GM18519 (cell line): Measurements from ENCODE around the gene ZNF292.
A peak's percentile ranks its signal among the peaks of the same experiment; 100 is the strongest.
"Not testable (repeated sequence)": the region's sequence is repeated elsewhere in the genome, so short reads cannot be mapped to it uniquely, and the experiment has no call there.

ENCODE experiments used
- ATAC-seq: cut with Tn5 transposase; IDR thresholded peaks from one replicate; pipeline ENCODE4 v1.9.1; 2021; ENCODE audit warnings: mild to moderate bottlenecking, moderate library complexity; ENCODE audit not compliant: unreplicated experiment, low FRiP score

The ZNF292 gene

DNA sequence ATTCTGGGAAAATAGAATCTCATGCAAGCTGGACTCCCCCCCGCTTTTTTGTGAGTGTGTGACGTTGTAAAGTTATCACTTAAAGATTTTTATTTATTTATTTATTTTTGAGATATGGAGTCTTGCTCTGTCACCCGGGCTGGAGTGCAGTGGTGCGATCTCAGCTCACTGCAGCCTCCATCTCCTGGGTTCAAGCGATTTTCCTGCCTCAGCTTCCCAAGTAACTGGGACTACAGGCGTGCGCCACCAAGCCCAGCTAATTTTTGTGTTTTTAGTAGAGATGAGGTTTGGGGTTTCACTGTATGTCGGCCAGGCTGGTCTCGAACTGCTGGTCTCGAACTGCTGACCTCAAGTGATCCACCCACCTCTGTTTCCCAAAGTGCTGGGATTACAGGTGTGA lies 2.2 kb downstream of the ZNF292 start:
- ATAC-seq, result not testable (repeated sequence)

GRCh38 chr6:87161299-87161698 lies 5.9 kb downstream of the ZNF292 start:
- ATAC-seq, result no peak

DNA sequence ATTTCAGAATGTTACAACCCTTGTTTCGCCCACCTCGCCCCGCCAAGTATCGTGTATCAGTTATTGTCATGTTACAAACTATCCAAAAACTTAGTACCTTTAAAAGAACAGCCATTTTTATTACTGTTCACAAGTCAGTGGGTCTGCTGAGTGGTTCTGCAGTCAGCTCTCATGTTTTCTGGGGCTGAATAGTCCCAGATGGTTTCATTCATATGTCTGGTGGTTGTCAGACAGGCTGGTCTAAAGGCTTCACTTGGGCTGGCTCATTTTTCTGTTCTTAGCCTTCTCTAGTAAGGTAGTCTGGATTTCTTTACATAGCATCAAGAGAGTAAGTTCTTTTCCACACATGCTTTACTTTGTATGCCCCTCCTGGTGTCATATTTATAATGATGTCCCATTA lies 8.6 kb downstream of the ZNF292 start:
- no peak for ATAC-seq

GRCh38 chr6:87164506-87164905 lies 9.1 kb downstream of the ZNF292 start:
- ATAC-seq, result no peak

GRCh38 chr6:87165185-87165584 lies 9.8 kb downstream of the ZNF292 start:
- no peak for ATAC-seq

DNA sequence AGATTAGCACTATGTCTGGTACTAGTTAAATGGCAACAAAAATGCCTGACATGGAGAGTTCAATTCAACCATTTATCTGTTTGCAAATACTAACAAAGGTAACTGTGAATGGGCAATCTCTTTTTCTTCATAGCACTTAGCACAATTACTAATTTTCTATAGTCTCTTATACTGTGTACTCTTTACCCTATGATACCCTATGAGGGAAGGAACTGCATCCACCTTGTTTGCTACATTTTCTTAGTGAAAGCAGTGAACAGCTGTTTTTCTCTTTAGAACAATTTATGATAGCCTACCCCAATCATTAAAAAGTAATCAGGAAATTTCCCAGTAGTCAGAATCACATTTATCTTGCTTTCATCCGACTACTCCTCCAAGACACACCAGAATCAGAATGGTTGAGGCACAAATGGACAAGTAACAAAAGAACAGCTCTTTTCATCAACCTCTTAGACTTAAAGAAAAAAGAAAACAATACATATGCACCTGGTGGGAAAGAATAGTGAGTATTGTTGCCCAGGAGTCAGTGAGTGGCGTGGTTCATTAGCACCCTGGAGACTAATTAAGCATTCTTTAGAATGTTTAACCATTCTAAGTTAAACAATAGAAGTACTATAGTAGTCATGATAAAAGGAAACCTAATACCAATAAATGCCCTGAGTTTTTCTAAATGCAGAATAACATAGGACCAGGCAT lies 16.7 kb downstream of the ZNF292 start:
- no peak for ATAC-seq

- no peak for ATAC-seq
Observed at GRCh38 chr6:87174078-87174579, 18.8 kb downstream of the ZNF292 start.

GRCh38 chr6:87176493-87176892 lies 21.1 kb downstream of the ZNF292 start:
- ATAC-seq, result no peak

DNA sequence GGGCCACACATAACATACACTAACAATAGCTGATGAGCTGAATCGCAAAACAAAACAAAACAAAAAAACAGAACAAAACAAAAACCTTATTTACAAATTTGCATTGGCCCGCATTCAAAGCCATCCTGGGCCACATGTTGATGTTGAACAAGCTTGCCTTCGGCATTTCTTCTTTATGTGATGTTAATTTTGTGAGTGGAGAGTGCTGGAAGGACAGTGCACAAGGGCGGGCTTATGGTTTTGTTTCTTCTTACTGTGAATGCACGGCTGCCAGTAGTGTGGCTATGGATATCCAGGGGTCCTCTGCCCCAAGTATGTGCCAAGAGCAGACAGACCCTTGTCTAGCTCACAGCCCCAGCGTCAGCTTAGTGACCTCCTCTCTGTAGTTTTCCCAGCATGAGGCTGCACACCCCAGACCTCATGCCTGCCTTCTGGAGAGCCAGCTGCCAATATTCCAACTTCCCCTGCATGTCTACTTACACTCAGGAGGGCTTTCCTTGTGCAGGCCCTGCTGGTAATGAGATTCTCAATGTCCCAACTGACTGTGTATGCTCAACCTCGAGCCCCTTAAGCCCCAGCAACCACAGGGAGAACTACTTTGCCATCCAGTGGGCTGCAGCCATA lies 24.9 kb downstream of the ZNF292 start:
- ATAC-seq, result no peak

- ATAC-seq, result no peak
Observed at GRCh38 chr6:87181903-87182302, 26.5 kb downstream of the ZNF292 start.

DNA sequence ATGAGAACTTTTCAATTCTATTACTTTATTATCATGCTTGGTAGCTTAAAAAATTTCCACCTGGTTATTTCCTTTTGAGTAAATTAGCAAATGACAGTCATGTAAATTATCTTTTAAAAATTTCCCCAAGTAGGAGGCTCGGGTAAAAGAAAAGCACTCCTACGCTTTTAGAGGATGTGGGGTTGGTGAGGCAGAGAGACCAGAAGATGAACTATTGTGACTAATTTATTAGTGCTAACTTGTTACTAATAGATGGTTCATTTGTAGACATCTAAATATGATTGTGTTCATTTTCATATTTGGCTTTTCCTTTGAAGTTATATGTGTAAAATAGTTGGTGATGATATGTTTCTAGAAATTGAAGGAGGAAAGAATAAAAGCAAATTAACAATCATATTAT lies 27.0 kb downstream of the ZNF292 start:
- ATAC-seq, result peak; percentile 66

- no peak for ATAC-seq
Observed at GRCh38 chr6:87182940-87183339, 27.6 kb downstream of the ZNF292 start.

DNA sequence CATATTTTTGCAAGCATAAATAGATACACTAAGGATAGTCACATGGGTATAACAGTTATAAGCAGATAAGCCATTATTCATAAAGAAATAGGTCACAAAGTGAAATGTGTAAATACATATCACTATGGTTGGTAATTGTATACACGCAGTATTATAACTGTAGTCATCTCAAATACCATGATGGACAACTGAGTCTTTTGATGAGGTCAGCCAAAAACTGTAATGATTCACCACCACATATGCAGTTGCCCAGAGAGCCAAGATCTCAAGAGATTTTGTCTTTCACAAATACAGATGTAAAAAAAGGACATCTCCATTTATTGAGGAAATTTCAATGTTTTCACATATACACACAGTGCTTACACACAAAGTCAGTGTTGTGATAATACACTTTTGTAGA lies 28.3 kb downstream of the ZNF292 start:
- no peak for ATAC-seq

DNA sequence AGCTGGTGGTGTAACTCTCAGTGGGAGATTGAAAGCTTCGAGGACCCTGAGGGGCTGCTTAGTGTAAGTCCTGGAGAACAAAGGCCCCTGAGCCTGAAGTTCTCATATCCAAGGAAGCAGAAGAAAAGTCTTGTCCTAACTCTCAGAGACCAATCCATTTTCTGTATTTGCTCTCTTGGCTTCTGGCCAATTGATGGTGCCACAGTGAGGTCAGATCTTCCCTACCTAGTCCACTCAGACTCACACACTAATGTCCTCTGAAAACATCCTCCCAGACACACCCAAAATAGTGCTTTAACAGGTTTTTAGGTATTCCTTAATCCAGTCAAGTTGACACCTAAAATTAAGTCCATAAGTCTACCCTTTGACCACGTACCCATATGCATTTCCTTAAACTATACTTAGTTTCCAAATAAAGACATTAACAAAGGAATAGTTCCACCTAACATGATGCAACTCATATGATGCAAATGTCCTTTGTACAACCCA lies 29.4 kb downstream of the ZNF292 start:
- ATAC-seq, result no peak

DNA sequence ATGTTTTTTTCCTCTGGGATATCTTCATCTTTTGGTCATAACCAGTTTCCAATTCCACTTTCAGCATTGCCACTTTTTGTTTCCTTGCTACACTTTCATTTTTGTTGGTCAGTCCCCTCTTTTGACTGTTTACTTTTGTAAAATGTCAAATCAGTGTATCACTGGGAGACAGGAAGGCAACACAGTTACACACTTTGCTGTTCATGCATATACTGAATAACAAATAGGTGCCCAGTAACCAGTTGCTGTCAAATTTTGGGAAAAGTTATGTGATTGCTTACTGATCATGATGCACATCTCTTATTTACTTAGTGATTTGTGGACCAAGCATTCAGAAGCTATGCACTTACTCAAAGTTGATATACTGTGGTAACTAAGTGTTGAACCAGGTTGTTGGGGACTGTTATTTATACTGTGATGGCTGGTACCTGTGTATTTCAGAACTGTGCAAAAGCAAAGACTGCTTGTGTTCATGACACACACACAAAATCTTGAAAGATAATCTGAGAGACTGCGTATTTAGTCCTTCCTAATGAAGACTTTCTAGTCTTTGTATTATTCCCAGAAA lies 41.0 kb downstream of the ZNF292 start:
- no peak for ATAC-seq

DNA sequence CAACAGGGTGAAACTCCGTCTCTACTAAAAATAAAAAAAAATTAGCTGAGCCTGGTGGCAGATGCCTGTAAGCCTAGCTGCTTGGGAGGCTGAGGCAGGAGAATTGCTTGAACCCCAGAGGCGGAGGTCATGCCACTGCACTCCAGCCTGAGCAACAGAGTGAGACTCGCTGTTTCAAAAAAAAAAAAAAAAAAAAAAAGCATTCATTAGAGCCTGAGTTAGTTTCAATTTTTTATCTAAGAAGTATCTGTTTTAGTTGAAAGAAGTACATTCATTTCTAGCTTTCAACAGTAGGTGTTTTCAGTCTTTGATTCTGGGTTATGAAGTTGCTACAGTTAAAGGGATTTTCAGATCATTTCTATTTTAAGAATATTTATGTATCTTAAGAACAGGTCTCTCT lies 42.2 kb downstream of the ZNF292 start:
- peak; percentile 81 for ATAC-seq

- ATAC-seq, result peak; percentile 4
Observed at GRCh38 chr6:87198022-87198810, 42.9 kb downstream of the ZNF292 start.

DNA sequence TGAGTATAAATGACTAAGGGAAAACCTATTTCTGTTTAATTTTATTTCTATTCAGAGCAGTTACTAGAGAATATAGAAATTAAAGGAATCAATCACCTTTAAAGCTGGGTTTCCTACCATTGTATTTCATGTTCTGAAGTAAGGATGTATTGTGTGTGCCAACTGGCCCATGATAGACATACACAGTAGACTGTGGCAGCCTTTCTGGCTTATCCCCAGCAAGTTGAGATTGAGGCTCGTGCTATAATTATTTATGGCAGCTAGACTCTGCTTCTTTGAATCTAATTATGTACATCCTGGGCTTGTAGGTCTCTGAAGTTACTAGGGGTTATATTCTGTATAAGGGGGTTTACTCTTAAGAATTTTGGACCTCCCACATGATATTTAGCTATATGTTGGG lies 44.4 kb downstream of the ZNF292 start:
- ATAC-seq, result no peak

DNA sequence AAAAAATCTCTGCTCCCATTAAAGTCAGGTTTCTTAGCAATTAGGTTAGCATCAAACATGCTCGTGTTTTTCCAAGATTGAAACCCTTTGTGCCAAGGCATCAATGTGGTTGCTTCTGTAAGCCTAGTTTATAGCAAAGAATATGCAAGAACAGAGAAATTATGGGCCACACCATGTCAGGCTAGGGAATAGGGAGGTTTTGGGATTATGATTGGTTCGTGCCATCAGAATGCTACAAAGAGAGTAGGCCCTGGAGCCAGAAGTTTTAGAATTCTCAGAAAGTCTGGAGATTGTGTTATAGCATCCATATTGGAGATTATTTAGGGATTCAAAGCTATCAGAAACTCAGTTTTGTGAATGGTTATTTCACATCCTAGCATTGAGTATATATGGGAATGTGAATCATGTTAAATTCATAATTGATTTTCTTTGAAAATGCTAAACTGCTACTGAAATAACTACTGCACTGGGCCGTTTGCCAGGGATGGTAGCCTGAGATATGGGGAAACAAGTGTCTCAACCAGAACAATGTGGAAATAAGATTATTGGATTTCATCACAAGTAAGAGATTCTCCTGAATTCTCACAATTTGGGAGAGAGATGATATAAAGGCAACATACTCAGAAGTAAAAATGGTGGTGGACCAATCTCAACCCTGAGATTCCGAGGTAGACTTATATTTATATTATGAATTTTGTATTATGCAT lies 45.3 kb downstream of the ZNF292 start:
- no peak for ATAC-seq

- no peak for ATAC-seq
Observed at GRCh38 chr6:87203448-87204023, 48.2 kb downstream of the ZNF292 start.
